NCI-H524 (cell line): ENCODE measurements around the gene GCH1.
"Not testable (repeated sequence)": the region's sequence is repeated elsewhere in the genome, so short reads cannot be mapped to it uniquely, and the experiment has no call there.

Experiments
- DNase-seq, 2 experiments: peaks; one replicate each; lab custom pipeline; 2025; lab: John Stamatoyannopoulos, UW

The GCH1 gene

DNA sequence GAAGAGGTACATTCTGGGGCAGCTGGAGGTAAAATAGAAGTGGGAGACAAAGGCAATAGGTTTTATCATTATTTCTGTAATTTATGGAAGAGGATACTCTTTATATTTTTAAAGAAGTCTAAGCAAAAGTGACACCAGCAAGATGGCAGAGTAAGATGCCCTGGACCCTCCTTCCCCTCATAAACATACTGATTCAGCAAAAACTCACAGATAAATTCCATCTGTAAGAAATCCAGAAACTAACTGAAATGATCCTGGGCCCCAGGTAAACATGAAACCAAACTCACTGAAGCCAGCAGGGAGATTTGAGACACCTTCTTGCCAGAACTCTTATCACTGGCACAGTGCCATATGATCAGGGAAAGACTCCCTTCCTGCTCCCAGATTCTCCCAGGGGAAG lies 79.9 kb downstream of the GCH1 start:
- DNase-seq, result no peak

GRCh38 chr14:54818201-54819133 lies 84.2 kb downstream of the GCH1 start:
- no peak for DNase-seq

- DNase-seq, result no peak
Observed at GRCh38 chr14:54817506-54817905, 85.1 kb downstream of the GCH1 start.

GRCh38 chr14:54816450-54816849 lies 86.2 kb downstream of the GCH1 start:
- no peak for DNase-seq

DNA sequence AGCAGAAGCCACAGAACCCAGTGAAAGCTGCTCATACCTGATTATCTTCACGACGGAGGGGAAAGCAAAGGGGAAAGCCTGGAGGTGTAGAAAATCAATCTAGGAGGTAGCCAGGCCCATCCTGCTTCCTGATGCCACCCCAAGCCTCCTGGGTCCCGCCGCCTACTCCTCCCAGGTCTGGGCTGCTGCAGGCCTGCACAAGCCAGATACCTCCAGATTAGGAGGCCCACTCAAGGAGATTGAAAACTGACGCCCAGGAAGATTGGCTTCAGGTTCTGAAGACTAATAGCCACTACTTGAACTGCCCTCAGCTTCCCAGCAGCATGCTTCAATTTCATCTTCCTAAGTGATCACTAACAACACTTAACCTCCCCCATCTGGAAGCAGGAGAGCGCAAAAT lies 87.1 kb downstream of the GCH1 start:
- DNase-seq, result peak in 1 of 2 experiments; percentile 65

- no peak for DNase-seq
Observed at GRCh38 chr14:54815016-54815415, 87.6 kb downstream of the GCH1 start.

GRCh38 chr14:54814076-54814475 lies 88.5 kb downstream of the GCH1 start:
- DNase-seq, result peak in 1 of 2 experiments; percentile 17

DNA sequence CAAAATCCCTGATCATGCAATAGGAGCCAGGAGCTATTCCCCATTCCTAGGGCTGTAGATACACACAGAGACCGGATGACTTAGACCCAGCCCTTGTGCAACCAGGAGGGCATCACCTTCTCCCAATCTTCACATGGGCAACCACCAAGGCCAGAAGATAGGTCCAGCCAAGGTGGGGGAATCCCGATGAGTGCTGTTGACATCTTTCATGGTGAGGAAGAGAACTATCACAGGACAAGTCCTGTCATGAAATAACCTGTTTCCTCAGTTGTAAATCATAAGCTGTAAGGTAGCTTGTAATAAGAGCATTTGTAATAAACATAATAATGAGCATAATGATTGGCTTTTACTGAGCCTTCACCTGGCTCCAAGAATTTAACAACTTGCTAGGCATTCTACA lies 89.5 kb downstream of the GCH1 start:
- no peak for DNase-seq

DNA sequence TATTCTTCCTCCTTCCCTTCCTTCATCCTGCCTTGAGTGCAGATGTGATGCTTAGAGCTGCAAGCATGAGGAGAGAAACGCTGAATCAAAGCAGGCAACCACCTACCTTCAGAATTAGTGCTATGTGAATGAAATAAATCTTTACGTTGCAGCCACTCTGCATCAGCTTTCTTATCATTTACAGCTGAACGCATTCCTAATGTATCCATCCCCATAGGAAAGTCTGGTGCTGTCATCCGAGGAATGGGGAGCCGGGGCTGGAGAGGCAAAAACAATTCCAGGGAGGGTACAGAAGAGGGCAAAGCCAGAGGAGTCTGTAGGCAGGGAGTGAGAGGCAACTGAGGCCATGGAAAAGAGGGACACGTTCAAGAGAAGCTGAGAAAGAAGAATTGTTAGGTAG lies 90.0 kb downstream of the GCH1 start:
- no peak for DNase-seq

DNA sequence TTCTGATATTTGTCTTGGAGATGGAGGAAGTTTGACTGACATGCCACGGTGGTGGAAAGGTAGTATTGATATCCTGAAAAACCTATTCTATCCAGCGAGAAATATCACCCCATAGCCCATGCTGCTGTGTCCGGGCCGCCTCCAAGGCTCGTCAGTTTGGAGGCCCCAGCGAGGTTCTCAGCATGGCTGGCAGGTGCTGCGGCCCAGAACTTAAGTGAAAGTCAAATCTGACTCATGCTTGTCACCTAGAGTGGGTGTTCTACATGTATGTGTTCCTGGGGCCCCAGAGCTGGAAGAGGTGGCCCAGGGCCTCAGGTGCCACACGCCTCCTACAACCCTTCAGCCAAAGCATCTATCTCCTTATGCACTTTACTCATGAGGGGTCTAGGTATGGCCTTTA lies 92.9 kb downstream of the GCH1 start:
- DNase-seq, result no peak

- no peak for DNase-seq
Observed at GRCh38 chr14:54808326-54809161, 94.1 kb downstream of the GCH1 start.

- DNase-seq, result no peak
Observed at GRCh38 chr14:54807881-54808280, 94.7 kb downstream of the GCH1 start.

DNA sequence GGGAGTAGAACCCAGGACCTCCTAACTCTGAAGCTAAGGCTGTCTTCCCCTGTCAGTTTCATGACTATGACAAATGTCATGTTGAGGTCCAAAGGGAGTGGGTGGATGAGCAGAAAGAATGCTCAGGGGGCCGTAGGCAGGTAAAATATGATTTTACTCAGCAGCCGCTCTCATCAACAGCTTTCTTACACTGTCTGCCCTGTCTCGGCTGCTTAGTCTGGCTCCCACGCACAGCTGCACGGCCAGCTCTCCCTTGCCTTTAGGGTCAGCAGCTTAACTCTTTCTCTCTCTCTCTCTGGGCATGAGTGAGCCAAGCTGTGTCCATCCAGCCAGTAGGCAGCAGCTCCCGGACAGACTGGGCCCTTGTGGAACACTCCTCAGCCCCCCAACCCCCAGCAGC lies 95.2 kb downstream of the GCH1 start:
- no peak for DNase-seq

- DNase-seq, result no peak
Observed at GRCh38 chr14:54806616-54807015, 96.0 kb downstream of the GCH1 start.

DNA sequence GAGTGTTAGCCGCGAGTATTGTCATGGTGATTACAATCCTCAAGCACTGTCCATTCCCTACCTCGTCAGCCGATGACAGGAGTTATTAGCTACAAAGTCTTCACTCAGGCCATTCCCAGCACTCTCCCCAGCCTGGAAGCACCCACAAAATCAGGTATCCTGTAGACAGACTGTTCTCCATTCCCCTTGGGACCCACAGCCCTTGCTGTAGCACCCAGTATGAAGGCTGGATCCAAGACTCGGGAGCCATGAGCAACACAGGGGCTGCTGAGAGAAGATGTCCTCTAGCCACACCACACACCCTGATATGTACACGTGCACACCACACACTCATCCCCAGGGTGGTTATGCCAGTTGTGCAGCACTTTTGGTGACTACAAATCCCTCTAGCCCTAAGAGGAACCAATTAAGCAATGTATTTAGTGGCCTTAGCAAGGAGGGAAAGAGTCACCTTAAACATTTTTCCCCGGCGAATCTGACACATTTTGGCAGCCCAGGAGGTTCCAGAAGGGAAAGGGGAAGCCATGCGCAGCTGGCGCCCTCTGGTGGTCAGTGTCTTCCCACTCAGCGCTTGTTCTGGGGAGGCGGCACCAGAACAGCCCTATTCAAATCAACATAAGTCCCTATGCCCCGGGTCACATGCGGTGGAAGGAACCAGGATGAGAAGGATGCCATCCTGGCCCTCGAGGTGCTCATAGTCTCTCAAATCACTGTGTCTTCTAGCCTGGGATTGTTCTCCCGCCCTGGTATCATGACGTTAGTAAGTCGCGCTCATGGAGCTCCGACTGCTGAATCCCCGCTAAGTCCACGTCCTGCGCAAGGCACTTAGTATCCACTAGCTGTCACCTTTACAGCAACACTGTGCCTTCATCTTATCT lies 96.9 kb downstream of the GCH1 start:
- DNase-seq, result peak; percentile 76 to 86

DNA sequence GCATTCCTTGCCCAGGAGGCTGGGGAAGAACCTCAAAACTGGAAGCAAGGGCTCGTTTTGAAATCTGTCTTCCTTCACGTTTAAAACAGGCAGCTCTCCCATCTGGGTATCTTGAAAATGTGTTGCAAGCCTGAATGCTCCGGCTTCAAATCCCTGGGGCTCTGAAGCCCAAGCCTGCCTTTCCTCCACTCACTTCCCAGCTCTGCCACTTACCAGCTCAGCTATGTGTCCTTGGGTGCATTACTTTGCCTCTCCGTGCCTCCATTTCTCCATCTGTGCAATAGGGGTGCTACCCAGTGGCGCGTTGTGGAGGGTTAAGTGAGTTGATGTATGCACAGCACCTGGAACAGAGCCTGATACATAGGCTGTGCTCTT lies 97.6 kb downstream of the GCH1 start:
- DNase-seq, result no peak

DNA sequence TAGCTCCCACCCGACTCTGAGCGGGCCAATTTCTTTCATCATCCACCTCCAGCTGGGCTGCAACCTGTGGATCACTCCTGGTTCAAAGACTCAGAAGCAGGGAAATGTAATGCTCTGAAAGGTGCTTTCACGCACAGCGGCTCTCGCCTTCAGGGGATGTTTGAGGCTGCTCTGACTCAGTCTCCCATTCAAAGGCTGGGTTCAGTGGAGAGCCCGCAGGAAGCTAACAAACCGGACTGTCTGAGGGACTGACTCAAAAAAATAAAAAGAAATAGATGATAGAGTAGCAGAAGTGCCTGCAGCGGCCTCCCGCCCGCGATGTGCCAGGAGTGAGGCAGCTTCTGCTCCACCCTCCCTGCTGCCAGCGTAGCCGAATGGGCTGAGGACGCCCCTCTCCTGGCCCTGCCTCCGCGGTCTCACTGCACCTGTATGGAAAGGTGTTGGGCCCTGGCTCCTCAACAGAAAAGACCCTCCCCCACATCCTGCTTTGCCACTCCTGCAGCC lies 98.0 kb downstream of the GCH1 start:
- no peak for DNase-seq

DNA sequence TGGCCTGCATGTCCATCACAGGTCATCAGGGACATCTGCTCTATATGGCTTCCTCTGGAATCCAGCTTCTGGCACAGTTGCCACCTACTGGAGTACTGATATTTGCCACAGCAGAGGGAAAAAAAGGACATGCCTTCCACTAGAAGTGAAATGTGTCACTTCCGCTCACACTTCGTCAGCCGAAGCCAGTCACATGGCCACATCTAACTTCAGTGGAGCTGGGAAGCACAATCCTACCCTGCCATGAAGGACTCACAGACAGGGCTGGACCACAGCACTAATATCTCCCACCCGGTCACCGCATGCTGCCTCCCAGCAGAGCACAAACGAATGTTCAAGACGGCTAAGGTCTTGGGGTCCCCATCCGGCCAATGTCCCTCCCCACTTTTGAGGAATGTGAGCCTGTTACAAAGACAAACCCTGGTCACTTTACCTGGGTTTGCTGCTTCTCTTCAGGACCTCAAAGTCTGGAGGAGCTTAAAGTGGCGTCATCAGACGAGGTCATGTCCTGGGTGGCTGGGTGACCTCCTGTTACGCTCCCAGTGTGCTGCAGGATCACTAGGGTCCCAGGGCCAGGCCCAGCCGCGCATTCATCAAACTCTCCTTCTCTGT lies 98.6 kb downstream of the GCH1 start:
- DNase-seq, result no peak

DNA sequence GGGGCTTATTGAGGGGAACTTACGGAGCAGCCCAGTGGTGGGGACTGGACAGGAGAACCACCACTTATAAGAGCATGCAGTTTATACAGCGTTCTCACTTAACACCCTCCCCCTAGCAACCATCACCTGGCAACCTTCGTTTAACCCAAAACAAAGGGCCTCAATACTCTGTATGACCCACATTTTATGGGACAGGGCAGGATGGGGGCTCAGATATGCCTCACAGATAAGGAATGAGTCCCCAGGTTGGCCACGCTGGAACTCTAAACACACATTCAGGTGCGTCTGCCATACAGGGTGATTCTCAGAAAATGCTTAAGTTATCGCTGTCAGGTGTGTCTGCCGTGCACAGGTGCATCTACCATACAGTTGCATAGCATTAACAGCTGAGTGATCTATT lies 99.2 kb downstream of the GCH1 start:
- DNase-seq, result no peak

GRCh38 chr14:54801482-54801881 lies 101.1 kb downstream of the GCH1 start:
- not testable (repeated sequence) for DNase-seq

- DNase-seq, result no peak
Observed at GRCh38 chr14:54798465-54799124, 104.0 kb downstream of the GCH1 start.
